Measurements from ENCODE around the gene ATP10A. TPM values are rescaled to one million over a fixed set of nuclear protein-coding genes. Genes with fewer than 3 reads are reported as not detected.

Gene ATP10A
- total and polyA plus RNA-seq, 2 of the 8 experiments (the other 6 are each of a cell fraction or from before 2014, with no cell fraction given) = 2.0 to 2.8 TPM

Small RNA genes lying within 50 kb of the gene (microRNA-seq; reads per million reads assigned to microRNA genes)
- 0 reads per million in 2 experiments for gene MIR4715 (ENCODE audit: borderline microRNAs expressed in 2 of 2, borderline number of aligned reads in 2 of 2, borderline replicate concordance in 1 of 2)

Small RNA genes lying within 50 kb of the gene (small RNA-seq; reads per million reads assigned to genes)
- not detected for gene MIR4715 (ENCODE audit: insufficient read depth)
- not detected for gene RNA5SP390 (ENCODE audit: insufficient read depth)

Measured in H1 (cell line).